ENCODE measurements around the gene DLG2. TPM values are rescaled to one million over a fixed set of nuclear protein-coding genes. Genes with fewer than 3 reads are reported as not detected.

Gene DLG2
- total and polyA plus RNA-seq, 7 donors, result 0.23 to 5.3 (median 3.4) TPM

DNA sequence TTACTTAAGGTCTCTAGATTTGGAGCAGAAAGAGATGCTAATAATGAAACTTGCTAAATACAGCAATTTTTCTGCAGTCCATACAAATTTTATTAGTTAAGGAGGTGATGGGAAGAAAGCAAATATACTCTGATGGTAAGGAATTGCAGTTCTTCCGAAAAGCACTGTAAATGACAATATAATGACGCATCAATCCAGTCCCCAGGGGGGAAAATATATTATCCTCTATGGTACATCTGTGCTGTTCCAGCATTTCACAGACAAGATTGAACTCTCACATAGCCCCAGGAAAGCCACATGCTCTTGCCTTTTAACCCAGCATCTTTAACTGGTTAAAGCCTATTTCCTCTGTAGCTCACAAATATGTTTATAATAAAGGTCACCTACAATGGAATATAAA lies 1924.3 kb downstream of the DLG2 start:
- 94 to 95% (median 95%) methylated on average over 2 of the region's 2 CpGs for WGBS, 3 donors
- intact Hi-C loops (cut with DNase I), result no loop called here
- no peaks in the 10 kb centered on the region for H3K9me3 ChIP-seq
- H3K27ac ChIP-seq, result no peak overlapping the region
- DNase-seq, result no peak
- no peaks in the 10 kb centered on the region for H3K4me1 ChIP-seq
- TF ChIP-seq, protein P1, sequence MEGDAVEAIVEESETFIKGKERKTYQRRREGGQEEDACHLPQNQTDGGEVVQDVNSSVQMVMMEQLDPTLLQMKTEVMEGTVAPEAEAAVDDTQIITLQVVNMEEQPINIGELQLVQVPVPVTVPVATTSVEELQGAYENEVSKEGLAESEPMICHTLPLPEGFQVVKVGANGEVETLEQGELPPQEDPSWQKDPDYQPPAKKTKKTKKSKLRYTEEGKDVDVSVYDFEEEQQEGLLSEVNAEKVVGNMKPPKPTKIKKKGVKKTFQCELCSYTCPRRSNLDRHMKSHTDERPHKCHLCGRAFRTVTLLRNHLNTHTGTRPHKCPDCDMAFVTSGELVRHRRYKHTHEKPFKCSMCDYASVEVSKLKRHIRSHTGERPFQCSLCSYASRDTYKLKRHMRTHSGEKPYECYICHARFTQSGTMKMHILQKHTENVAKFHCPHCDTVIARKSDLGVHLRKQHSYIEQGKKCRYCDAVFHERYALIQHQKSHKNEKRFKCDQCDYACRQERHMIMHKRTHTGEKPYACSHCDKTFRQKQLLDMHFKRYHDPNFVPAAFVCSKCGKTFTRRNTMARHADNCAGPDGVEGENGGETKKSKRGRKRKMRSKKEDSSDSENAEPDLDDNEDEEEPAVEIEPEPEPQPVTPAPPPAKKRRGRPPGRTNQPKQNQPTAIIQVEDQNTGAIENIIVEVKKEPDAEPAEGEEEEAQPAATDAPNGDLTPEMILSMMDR (IDR thresholded peaks at IDR 0.05), result no peak
- H3K27me3 ChIP-seq (ENCODE audit: insufficient read depth in 3 of 3, low read length in 2 of 3), result no peaks in the 10 kb centered on the region
- no peak overlapping the region for H3K4me3 ChIP-seq
- H3K36me3 ChIP-seq (ENCODE audit: insufficient read depth in 1 of 2, low read depth in 1 of 2), result no peaks in the 10 kb centered on the region
- no peak for ATAC-seq

DNA sequence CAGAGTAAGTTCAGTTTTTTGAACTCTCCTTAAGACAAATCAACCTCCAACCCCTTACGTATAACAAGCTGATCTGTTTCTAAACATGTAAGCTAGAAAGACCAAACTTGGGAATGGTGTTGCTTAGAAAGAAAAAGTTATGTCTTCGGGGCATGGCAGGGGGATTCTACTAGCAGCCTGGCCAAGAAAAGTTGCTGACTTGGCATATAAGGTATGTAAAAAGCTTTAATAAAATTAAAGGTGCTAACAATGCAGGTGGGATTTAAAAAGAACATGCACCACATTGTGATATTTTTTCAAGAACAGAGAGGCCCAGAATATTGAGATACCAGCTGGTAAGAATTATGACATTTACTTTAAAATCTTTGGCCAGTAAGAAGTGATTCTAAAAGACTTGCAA lies 1929.6 kb downstream of the DLG2 start:
- H3K4me3 ChIP-seq, result no peak overlapping the region
- H3K4me1 ChIP-seq, result no peaks in the 10 kb centered on the region
- ATAC-seq (no peak), DNase-seq (no peak)
- WGBS, 3 donors, result 88 to 96% (median 89%) methylated on average over 2 of the region's 2 CpGs
- H3K27ac ChIP-seq, result no peak overlapping the region
- TF ChIP-seq, protein P1 (IDR thresholded peaks at IDR 0.05), result no peak
- H3K9me3 ChIP-seq, result no peaks in the 10 kb centered on the region
- intact Hi-C loops (cut with DNase I), result no loop called here
- H3K36me3 ChIP-seq (ENCODE audit: insufficient read depth in 1 of 2, low read depth in 1 of 2), result no peaks in the 10 kb centered on the region
- no peaks in the 10 kb centered on the region for H3K27me3 ChIP-seq (ENCODE audit: insufficient read depth in 3 of 3, low read length in 2 of 3)

DNA sequence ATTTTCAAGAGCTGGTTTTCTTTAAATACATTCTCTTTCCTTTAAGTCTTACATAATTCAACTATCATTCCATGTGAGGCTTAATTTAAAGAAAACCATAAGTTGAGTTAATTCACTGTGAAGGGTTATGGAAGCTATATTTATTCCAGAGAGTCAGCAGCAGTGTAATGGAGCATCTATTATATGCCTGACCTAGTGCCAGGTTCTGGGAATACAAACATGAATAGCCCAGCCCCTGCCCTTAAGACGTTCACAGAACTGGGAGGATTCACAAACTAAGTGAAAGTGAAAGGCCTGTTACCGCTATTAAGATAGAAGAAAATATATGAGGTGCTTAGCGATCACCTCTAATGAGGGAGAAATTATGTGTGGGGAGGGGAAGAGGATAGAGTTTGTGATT lies 1932.1 kb downstream of the DLG2 start:
- no peak for DNase-seq
- Histone ChIP-seq H3K4me1 (peaks cover 7% of the 10 kb centered on the region), H3K36me3 (ENCODE audit: insufficient read depth in 1 of 2, low read depth in 1 of 2) (no peaks in the 10 kb centered on the region), H3K9me3 (no peaks in the 10 kb centered on the region), H3K4me3 (no peak overlapping the region), H3K27ac (no peak overlapping the region), H3K27me3 (ENCODE audit: insufficient read depth in 3 of 3, low read length in 2 of 3) (no peaks in the 10 kb centered on the region)
- no peak for ATAC-seq
- intact Hi-C loops (cut with DNase I), result no loop called here
- TF ChIP-seq, protein P1 (IDR thresholded peaks at IDR 0.05), result no peak
- WGBS, 3 donors, result 87 to 92% (median 88%) methylated on average over 3 of the region's 3 CpGs

DNA sequence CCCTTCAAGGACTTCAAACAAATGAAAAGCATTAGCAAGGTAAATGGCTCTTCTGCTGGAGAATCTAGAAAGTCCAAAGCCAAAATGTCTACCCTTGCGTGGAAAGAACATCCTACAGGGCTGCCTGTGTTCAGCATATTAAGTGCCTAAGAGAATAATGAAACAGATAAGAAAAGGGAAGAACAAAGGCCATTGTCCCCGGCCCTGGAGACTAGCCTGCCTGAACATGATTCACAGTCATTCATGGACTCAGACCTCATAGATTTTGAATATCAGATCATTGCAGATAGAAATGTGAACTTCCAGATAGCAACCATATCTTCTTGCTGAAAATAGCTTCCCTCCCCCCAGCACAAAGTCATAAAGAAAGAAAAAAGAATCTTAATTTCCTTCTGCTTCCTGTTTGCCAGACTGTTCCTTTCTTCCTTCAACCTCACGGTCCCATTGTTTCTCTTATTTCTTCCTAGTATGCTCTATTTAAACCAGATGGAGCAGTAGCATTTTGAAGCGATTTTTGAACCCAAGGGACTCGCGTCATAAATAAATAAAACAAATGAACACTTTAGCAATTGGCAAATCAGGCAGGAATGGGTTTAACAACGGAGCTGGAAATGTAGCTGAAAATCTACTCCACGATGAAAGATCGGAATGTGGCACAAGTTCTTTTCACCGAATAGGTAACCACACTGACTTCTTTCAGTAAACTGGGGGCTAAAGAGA lies 1932.8 kb downstream of the DLG2 start:
- Histone ChIP-seq H3K27ac (no peak overlapping the region), H3K9me3 (no peaks in the 10 kb centered on the region), H3K36me3 (ENCODE audit: insufficient read depth in 1 of 2, low read depth in 1 of 2) (no peaks in the 10 kb centered on the region), H3K4me3 (no peak overlapping the region), H3K27me3 (ENCODE audit: insufficient read depth in 3 of 3, low read length in 2 of 3) (no peaks in the 10 kb centered on the region), H3K4me1 (peaks cover 7% of the 10 kb centered on the region)
- TF ChIP-seq, protein P1 (IDR thresholded peaks at IDR 0.05), result no peak
- DNase-seq (no peak), ATAC-seq (no peak)
- intact Hi-C loops (cut with DNase I), result no loop called here
- WGBS, 3 donors, result 56 to 76% (median 72%) methylated on average over 10 of the region's 10 CpGs
